Neural progenitor cell (in vitro differentiated cells): ENCODE data around the gene RETN.

Experiments used
- EZH2 ChIP-seq: fragments of 200-600 bp; sonication (generic); IDR thresholded peaks from 2 replicates; pipeline ENCODE4 v1.6.1; 2017; ENCODE audit warnings: antibody characterized with exemption, mild to moderate bottlenecking, moderate library complexity
- EZH2phosphoT487 ChIP-seq: fragments of 200-600 bp; sonication (generic); IDR thresholded peaks from 2 replicates; pipeline ENCODE4 v1.6.1; 2017; ENCODE audit warnings: antibody characterized with exemption
- TF ChIP-seq, protein P1 (sequence below): fragments of 200-600 bp; sonication (generic); IDR thresholded peaks from 2 replicates; pipeline ENCODE4 v1.5.1; 2017; ENCODE audit warnings: antibody characterized with exemption, mild to moderate bottlenecking

DNA sequence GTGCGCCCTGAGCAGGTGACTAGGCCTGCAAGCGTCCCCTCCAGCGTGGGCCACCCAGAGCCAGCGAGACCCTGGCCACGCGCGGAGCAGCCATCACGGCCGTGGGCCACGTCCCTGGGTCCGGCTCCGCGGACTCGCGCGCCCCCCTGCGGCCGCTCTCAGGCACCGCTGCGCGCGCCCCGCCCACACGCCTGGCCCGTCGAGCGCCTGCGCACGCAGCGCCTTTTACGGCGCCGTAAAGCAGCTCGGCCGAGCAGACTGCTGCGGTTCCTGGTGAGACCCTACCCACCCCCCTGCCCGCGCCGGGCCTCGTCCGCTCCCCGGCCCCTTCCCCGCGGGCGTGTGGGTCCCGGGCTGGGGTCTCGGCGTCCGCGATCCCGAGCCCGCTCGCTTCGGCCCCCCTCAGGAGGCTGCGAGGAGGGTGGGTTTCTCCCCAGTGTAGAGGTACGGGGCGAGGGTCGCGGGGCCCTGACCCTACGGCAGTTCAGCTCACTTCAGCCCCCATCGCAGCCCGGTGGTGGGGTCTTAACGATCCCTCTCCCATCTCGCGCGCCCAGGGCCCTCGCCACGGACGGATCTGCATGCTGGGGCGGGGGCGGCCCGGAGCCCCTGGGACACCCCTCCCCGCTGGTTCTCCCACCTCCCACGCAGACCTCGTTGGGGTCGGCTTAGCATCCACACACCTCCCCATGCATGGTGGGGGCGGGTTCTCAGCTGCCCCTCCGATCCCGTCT, 11.9 kb downstream of the RETN start, which contains the start of gene TRAPPC5:
- TF ChIP-seq, protein P1, sequence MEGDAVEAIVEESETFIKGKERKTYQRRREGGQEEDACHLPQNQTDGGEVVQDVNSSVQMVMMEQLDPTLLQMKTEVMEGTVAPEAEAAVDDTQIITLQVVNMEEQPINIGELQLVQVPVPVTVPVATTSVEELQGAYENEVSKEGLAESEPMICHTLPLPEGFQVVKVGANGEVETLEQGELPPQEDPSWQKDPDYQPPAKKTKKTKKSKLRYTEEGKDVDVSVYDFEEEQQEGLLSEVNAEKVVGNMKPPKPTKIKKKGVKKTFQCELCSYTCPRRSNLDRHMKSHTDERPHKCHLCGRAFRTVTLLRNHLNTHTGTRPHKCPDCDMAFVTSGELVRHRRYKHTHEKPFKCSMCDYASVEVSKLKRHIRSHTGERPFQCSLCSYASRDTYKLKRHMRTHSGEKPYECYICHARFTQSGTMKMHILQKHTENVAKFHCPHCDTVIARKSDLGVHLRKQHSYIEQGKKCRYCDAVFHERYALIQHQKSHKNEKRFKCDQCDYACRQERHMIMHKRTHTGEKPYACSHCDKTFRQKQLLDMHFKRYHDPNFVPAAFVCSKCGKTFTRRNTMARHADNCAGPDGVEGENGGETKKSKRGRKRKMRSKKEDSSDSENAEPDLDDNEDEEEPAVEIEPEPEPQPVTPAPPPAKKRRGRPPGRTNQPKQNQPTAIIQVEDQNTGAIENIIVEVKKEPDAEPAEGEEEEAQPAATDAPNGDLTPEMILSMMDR: peak; percentile 86
- TF ChIP-seq EZH2phosphoT487 (no peak), EZH2 (no peak)
